GM18858 (cell line): ENCODE results near the gene SERPINA12.

Source experiments
- ATAC-seq: cut with Tn5 transposase; IDR thresholded peaks from one replicate; pipeline ENCODE4 v1.9.1; 2021; ENCODE audit not compliant: unreplicated experiment

SERPINA12 gene

GRCh38 chr14:94441531-94442205, 67.6 kb downstream of the SERPINA12 start:
- ATAC-seq = no peak

GRCh38 chr14:94441130-94441529, 68.1 kb downstream of the SERPINA12 start:
- ATAC-seq = no peak

- ATAC-seq = no peak
Observed at GRCh38 chr14:94439453-94440057, 69.7 kb downstream of the SERPINA12 start.
